GM12878 (cell line): ENCODE data around the gene C1QL1. TPM values are rescaled to one million over a fixed set of nuclear protein-coding genes. Genes with fewer than 3 reads are reported as not detected.

Experiments used
- BHLHE40 ChIP-seq, 2 experiments: fragments of 450-650 bp in 1 of 2; IDR thresholded peaks; 2 replicates each; pipeline ENCODE4 v1.6.1; 2011 to 2017; ENCODE audit warnings: low read depth in 2 of 2, borderline replicate concordance in 1 of 2, improper control_type of control experiment in 1 of 2, low read length in 1 of 2, mild to moderate bottlenecking in 1 of 2
- CEBPB ChIP-seq, 2 experiments: fragments of 150-350 bp in 1 of 2; IDR thresholded peaks; 2 replicates each; pipeline ENCODE4 v1.6.1; 2012 to 2014; ENCODE audit warnings: low read depth in 2 of 2, low read length in 2 of 2, borderline replicate concordance in 1 of 2, inconsistent platforms in 1 of 2
- CREB1 ChIP-seq: IDR thresholded peaks from 2 replicates; pipeline ENCODE4 v1.6.1; 2012; ENCODE audit warnings: low read depth, mild to moderate bottlenecking, inconsistent platforms
- E2F8 ChIP-seq: fragments of 450-650 bp; IDR thresholded peaks from 2 replicates; pipeline ENCODE4 v1.6.1; 2018; ENCODE audit warnings: mild to moderate bottlenecking, low read depth, moderate library complexity; ENCODE audit not compliant: partially characterized antibody
- EP300 ChIP-seq, 2 experiments: fragments of 150-350 bp in 1 of 2; IDR thresholded peaks; 2 replicates each; pipeline ENCODE4 v1.6.1; 2011 to 2012; ENCODE audit warnings: low read depth in 2 of 2, low read length in 2 of 2, borderline replicate concordance in 1 of 2, improper control_type of control experiment in 1 of 2, inconsistent platforms in 1 of 2; ENCODE audit not compliant: control insufficient read depth in 1 of 2
- HDGF ChIP-seq: fragments of 450-650 bp; IDR thresholded peaks from 2 replicates; pipeline ENCODE4 v1.6.1; 2016; ENCODE audit warnings: antibody characterized with exemption
- LARP7 ChIP-seq: fragments of 450-650 bp; IDR thresholded peaks from 2 replicates; pipeline ENCODE4 v1.6.1; 2017; ENCODE audit warnings: mild to moderate bottlenecking
- MEF2B ChIP-seq: fragments of 450-650 bp; IDR thresholded peaks from 2 replicates; pipeline ENCODE4 v1.6.1; 2018; ENCODE audit warnings: mild to moderate bottlenecking, moderate library complexity; ENCODE audit not compliant: partially characterized antibody, poor library complexity, severe bottlenecking
- NBN ChIP-seq: fragments of 450-650 bp; IDR thresholded peaks from 2 replicates; pipeline ENCODE4 v1.6.1; 2016
- NR2F1 ChIP-seq: fragments of 450-650 bp; conservative IDR thresholded peaks from 2 replicates; pipeline ENCODE4 v1.6.1; 2017; ENCODE audit warnings: mild to moderate bottlenecking
- RAD21 ChIP-seq: IDR thresholded peaks from 2 replicates; pipeline ENCODE4 v1.6.1; 2011; ENCODE audit warnings: mild to moderate bottlenecking, low read depth, low read length, moderate library complexity; ENCODE audit not compliant: insufficient read depth
- RUNX3 ChIP-seq: IDR thresholded peaks from 2 replicates; pipeline ENCODE4 v1.6.1; 2012; ENCODE audit warnings: low read length, inconsistent platforms
- SIX5 ChIP-seq: IDR thresholded peaks from 2 replicates; pipeline ENCODE4 v1.6.1; 2011; ENCODE audit warnings: mild to moderate bottlenecking, low read depth, low read length, moderate library complexity; ENCODE audit not compliant: severe bottlenecking
- TARDBP ChIP-seq: IDR thresholded peaks from 2 replicates; pipeline ENCODE4 v1.6.1; 2016; ENCODE audit warnings: borderline replicate concordance
- TCF3 ChIP-seq: IDR thresholded peaks from 2 replicates; pipeline ENCODE4 v1.6.1; 2012; ENCODE audit warnings: low read depth, mild to moderate bottlenecking, low read length, borderline replicate concordance; ENCODE audit not compliant: insufficient read depth
- ZNF24 ChIP-seq: fragments of 450-650 bp; IDR thresholded peaks from 2 replicates; pipeline ENCODE4 v1.6.1; 2017; ENCODE audit warnings: antibody characterized with exemption, mild to moderate bottlenecking
- ZSCAN29 ChIP-seq: fragments of 450-650 bp; IDR thresholded peaks from 2 replicates; pipeline ENCODE4 v1.6.1; 2017; ENCODE audit warnings: mild to moderate bottlenecking, moderate library complexity
- ZZZ3 ChIP-seq: IDR thresholded peaks from 2 replicates; pipeline ENCODE4 v1.6.1; 2011; ENCODE audit warnings: low read depth; ENCODE audit not compliant: control insufficient read depth, insufficient read length
- polyA plus RNA-seq, 11 experiments: library from polyadenylated mRNA; depleted of rRNA in 4 of 11; unstranded in 6 of 11; stranded (reverse) in 5 of 11; fragments of >200 nt; fragmentation: Nextera tagmentation in 4 of 11; fragmentation: Illumina TruSeq in 1 of 11; extraction: Ambion mirVana in 4 of 11; extraction: Trizol in 1 of 11; gene quantifications; 1 replicate in 1 of 11; 2 replicates in 10 of 11; pipeline versions ENCODE4 v1.2.1 to v1.2.3, GENCODE V29; 2011 to 2016; ENCODE audit warnings: inconsistent platforms in 2 of 11, missing spikeins in 2 of 11, low read depth in 1 of 11
- total RNA-seq, 4 experiments: library from RNA; depleted of rRNA in 3 of 4; stranded (reverse); fragments of >200 nt in 3 of 4; fragmentation: Illumina TruSeq in 1 of 4; extraction: Trizol in 1 of 4; gene quantifications; 2 replicates each; pipeline versions ENCODE4 v1.2.1 to v1.2.3, GENCODE V29; 2013 to 2021
- TF ChIP-seq, protein P1 (sequence below): IDR thresholded peaks from 2 replicates; pipeline ENCODE4 v1.6.1; 2012; ENCODE audit warnings: low read depth, low read length, improper control_type of control experiment
- TF ChIP-seq, protein P2 (sequence below): fragments of 450-650 bp; IDR thresholded peaks from 2 replicates; pipeline ENCODE4 v1.6.1; 2018; ENCODE audit warnings: borderline replicate concordance, mild to moderate bottlenecking; ENCODE audit not compliant: partially characterized antibody

The C1QL1 gene
- total and polyA plus RNA-seq, 10 of the 15 experiments (the other 5 are each of a cell fraction or from before 2014, with no cell fraction given) = not detected

DNA sequence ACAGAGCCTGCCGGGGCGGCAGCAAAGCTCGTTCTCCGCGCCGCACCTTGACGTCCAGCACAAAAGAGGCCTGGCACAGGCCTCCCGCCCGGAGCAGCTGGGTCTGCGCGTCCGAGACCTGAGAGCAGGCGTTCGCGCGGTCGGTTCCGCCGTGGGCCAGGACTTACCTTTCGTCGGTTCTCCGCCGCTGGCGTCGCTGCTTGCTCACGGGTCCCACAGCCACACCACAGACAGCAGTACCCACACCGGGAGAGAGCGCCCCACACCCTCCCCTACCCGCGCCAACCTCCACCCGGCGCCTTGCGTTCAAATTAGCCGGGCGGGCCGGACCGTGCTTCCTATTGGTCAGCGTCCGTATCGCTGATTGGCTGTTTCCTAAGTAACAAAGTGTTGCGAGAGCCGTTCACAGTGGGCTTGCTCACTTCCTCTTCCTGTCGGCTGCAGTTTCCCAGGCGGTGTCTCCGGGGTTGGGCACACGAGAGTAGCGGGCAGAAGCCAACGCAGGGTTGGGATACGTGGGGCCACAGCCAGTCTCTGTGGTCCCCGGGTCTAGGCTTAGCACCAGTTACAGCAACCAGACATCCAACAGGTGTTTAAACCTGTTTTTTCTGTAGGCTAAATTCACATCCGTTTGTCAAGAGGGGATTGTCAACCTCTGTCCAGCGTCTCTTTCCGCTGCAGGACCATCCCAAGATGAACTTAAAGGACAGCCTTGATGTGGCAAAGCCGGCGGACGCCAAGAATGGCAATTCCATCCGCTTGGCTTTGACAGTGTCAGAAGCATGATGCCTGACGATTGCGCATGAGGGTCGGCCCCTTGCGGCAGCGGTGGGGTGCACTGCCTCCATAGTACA lies 20.4 kb downstream of the C1QL1 start, which contains the start of gene KIF18B (continued):
- no peak for TF ChIP-seq EP300 (IDR thresholded peaks at IDR 0.05; ENCODE audit: borderline replicate concordance in 1 of 2, control insufficient read depth in 1 of 2, low read depth in 2 of 2, low read length in 2 of 2)
- TF ChIP-seq TCF3 = 0 out of 2 replicates have a peak, but pooled peaks have one; percentile 57
- no peak for TF ChIP-seq TARDBP
- TF ChIP-seq HDGF = no peak
- TF ChIP-seq NBN = peak; percentile 55; the same call in 1 of the 2 replicates
- TF ChIP-seq NR2F1 = no peak
- peak; percentile 25 for TF ChIP-seq MEF2B
- no peak for TF ChIP-seq ZZZ3
- no peak for TF ChIP-seq RAD21
- peak; percentile 54 to 68; a peak in 3 of 4 replicates for TF ChIP-seq BHLHE40 (IDR thresholded peaks at IDR 0.05; ENCODE audit: borderline replicate concordance in 1 of 2, low read depth in 2 of 2, low read length in 1 of 2)
- TF ChIP-seq ZSCAN29 = no peak
- peak; percentile 78 for TF ChIP-seq CREB1
- no peak for TF ChIP-seq E2F8
- TF ChIP-seq RUNX3 = peak; percentile 44
- TF ChIP-seq ZNF24 = no peak
- no peak; the same call in 1 of the 2 replicates for TF ChIP-seq LARP7
- TF ChIP-seq CEBPB (IDR thresholded peaks at IDR 0.05; ENCODE audit: borderline replicate concordance in 1 of 2, low read depth in 2 of 2, low read length in 2 of 2) = no peak
- TF ChIP-seq, protein P1, sequence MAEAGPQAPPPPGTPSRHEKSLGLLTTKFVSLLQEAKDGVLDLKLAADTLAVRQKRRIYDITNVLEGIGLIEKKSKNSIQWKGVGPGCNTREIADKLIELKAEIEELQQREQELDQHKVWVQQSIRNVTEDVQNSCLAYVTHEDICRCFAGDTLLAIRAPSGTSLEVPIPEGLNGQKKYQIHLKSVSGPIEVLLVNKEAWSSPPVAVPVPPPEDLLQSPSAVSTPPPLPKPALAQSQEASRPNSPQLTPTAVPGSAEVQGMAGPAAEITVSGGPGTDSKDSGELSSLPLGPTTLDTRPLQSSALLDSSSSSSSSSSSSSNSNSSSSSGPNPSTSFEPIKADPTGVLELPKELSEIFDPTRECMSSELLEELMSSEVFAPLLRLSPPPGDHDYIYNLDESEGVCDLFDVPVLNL = peak; percentile 100
- TF ChIP-seq, protein P2, sequence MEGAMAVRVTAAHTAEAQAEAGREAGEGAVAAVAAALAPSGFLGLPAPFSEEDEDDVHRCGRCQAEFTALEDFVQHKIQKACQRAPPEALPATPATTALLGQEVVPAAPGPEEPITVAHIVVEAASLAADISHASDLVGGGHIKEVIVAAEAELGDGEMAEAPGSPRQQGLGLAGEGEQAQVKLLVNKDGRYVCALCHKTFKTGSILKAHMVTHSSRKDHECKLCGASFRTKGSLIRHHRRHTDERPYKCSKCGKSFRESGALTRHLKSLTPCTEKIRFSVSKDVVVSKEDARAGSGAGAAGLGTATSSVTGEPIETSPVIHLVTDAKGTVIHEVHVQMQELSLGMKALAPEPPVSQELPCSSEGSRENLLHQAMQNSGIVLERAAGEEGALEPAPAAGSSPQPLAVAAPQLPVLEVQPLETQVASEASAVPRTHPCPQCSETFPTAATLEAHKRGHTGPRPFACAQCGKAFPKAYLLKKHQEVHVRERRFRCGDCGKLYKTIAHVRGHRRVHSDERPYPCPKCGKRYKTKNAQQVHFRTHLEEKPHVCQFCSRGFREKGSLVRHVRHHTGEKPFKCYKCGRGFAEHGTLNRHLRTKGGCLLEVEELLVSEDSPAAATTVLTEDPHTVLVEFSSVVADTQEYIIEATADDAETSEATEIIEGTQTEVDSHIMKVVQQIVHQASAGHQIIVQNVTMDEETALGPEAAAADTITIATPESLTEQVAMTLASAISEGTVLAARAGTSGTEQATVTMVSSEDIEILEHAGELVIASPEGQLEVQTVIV = peak; percentile 79
- peak; percentile 22 for TF ChIP-seq SIX5
